ENCODE results near the gene DHX32.
"Not testable (repeated sequence)": the region's sequence is repeated elsewhere in the genome, so short reads cannot be mapped to it uniquely, and the experiment has no call there.

Gene DHX32

GRCh38 chr10:125895130-125896087 is 14.3 kb upstream of the DHX32 start:
- peak; percentile 93 for DNase-seq

DNA sequence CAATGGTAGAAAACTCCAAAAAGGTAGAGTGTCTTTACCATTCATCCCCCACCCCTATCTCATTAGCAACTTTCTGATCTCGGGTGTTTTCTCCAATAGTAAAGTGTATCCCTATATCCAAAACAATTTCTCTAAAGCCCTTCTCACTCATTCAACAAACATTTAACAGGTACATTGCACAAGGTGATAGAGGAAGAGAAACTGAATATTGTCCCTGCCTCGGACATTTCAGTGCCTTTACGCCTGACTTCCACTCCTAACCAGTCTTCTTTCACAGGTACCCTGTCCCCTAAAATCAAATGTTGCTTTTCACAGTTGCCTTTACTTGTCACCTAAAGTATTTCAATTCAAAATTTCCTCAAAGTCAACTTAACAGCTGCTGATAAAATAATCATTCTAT is 13.1 kb upstream of the DHX32 start:
- DNase-seq, result not testable (repeated sequence)

GRCh38 chr10:125892402-125892801 is 11.3 kb upstream of the DHX32 start:
- not testable (repeated sequence) for DNase-seq

DNA sequence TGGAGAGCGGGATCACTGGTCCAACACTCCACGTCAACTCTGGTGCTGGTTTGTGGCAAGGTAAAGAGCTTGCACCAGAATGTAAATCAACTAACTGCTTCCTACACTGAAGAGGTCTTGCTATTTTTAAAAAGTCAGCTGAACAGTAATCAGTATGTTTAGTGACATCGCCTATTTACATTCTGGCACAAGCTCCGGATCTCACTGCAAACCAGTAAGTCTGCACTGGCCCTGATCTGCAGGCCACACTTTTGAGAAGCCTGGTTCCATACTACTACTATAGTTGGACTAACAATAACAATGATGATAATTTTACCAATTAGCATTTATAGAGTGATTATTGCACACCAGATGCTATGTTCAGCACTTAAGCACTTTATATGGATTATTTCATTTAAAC is 8.3 kb upstream of the DHX32 start:
- DNase-seq, result not testable (repeated sequence)

GRCh38 chr10:125886914-125887512 is 5.9 kb upstream of the DHX32 start:
- DNase-seq, result no peak

DNA sequence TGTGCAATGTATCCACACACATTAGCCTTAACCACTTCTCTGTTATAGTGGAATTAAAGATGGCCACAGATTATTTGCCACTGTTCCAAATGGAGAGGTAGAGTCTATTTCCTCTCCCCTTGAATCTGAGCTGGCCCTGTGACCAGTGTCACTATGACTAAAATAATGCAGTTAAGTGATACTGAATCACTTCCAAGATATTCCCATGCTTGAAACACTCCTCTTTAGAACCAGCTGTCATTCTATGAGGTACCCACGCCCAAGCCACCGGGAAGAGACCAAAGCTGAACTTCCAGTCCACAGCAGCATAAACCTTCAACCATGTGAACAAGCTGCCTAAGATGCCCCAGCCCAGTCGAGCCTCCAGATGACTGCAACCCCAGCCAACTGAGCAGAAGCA is 2.1 kb upstream of the DHX32 start:
- DNase-seq, result no peak

DNA sequence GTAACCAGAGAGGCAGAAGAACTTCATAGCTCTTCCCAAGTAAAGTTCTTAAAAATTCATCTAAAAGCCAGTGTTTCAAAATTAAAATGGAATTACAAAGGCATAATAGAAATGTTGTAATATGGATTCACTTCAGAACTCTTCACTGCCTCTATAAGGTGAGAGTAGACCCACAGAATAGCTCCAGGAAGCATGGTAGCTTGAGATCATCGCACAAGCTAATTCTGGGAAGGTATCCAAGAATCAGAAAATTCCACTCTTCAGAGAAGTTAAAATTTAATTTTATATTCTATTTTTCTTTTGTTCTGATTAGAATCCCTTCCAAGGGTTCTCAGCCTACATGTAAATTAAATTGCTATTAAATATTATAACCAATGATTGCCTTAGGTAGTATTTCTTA is 1.5 kb upstream of the DHX32 start:
- DNase-seq, result no peak

- no peak for DNase-seq
These were observed 373 bp downstream of the DHX32 start for GRCh38 chr10:125880719-125881118.

- DNase-seq, result peak; percentile 57
These were observed 1.9 kb downstream of the DHX32 start for GRCh38 chr10:125878957-125879835.

DNA sequence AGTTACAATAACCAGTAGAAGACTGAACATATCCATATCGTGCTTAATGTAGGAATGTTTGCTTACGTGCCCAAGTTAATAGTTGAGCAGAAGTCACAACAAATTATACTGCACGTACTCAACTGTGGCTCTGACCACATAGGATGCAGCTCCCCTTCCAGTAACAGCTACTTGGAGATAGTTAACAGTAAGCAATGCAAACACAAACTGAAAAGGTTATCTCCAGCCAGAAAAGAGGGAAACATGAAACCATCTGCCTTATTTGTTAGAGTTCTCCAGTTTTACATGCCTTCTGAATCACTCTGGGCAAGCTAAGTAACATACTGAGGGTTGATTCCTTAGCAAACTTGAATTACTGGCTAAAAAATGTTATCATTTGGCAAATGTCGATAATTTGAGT is 9.8 kb downstream of the DHX32 start:
- no peak for DNase-seq

DNA sequence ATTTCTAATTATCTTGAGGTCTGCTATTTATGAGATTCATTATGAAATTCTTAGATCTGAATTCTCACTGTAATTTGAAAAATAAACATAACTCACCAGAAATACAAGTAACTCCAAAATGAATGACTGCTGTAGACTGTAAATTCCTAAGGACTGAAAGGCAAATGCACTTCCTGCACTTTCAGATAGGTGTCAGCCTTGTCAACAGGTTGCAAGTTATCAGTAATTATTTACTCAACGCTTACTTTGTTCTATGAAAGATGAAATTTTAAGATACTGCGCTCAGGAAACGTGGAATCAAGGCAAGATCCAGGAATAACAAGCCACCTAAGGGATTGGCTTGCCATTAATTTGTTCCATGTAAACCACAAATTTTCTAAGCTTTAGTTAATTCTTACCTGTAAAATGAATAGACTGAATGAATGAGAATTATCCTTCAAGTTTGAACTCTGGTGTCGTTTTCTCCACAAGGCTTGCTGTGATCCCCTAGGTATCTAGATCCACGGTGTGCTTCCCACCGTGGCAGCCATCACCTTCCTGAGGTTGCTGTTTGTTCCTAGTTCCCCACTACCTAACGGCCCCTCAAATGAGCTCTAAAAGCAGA is 12.6 kb downstream of the DHX32 start:
- no peak for DNase-seq

DNA sequence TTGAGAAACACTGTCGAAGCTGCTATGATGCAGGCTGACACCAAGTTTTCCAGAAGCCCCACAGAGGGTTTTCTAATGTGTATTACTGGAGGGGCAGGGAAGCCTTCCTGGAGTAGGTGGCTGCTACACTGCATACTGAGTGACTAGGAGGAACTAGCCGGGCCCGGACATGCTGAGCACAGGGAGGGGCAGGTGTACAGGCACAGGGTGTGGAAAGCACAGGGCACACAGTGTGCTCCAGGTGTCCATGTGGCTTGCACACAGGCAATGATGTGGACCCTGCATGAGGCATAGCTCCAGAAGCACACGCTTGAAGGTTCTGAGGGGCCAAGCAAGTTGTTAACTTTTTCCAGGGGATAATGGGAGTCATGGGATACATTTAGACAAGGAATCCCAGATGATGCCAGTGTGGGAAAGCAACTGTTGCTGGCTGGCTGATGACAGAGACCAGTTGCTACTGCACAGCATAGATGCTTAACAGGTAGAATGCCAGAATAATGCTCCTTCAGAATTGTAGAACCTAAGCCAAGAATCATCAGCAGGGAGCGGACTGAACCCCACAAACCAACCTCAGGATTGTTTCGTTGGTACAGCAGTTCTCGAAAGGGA is 14.6 kb downstream of the DHX32 start:
- no peak for DNase-seq

DNA sequence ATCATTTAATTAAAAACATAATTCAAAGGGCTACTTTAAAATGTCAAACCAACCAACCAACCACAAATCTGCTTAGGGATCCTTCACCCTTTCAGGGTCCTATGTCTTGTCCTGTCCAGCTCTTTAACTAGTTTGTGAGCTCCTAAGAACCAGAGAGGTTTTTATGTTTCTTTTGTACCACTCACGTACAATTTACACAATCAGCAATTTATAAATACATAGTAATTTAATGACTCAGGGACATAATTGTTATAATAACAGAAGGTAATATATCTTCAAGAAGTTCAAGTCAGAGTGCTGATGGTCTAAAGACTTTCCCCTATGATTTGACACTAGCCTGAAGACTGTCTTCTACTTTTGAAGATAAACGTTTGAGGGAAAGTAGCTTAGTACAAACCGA is 16.0 kb downstream of the DHX32 start:
- DNase-seq, result no peak

- DNase-seq, result no peak
These were observed 21.8 kb downstream of the DHX32 start for GRCh38 chr10:125859128-125859817.

- DNase-seq, result no peak
These were observed 23.8 kb downstream of the DHX32 start for GRCh38 chr10:125857185-125857760.

- no peak for DNase-seq
These were observed 28.6 kb downstream of the DHX32 start for GRCh38 chr10:125852487-125852886.

- no peak for DNase-seq
These were observed 30.0 kb downstream of the DHX32 start for GRCh38 chr10:125850766-125851731.

DNA sequence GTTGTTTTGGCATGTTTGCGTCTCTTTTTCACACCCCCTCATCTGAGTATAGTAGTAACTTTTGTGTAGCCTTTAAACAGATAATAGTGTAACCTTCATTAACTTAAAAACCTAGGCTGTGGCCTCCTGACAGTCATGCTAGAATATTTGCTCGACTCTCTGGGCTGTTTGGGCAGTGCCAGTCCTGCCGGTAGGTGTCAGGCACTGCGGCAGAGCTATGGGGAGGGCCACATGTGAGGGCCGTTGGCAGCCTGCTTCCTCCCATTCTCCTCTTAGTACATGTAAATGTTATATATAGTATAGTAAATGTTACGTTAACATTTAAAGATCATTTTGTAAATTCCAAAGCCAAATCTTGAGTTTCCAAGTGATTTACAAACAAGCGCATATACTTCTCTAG is 31.6 kb downstream of the DHX32 start:
- no peak for DNase-seq

GRCh38 chr10:125848857-125849256 is 32.2 kb downstream of the DHX32 start:
- no peak for DNase-seq

DNA sequence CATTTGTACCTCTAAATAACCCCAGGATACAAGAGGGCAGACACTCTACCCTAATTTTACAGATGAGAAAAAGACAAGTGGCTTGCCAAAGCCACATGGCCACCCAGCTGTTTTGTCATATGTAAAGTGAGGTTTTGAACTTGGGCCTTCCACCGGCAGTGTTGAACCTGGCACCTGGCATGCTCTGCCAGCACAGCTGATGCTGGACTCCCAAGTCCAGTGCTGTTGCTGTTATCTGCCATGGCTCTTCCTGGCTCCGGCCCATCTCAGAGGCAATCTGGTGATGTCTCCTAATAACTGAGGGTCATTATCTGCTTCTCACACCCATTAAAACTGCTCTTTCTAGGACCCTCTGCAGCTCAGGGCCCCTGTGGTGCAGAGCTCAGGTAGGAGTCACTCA is 32.7 kb downstream of the DHX32 start:
- DNase-seq, result no peak
